Measurements from ENCODE around the gene ATM.

DNA sequence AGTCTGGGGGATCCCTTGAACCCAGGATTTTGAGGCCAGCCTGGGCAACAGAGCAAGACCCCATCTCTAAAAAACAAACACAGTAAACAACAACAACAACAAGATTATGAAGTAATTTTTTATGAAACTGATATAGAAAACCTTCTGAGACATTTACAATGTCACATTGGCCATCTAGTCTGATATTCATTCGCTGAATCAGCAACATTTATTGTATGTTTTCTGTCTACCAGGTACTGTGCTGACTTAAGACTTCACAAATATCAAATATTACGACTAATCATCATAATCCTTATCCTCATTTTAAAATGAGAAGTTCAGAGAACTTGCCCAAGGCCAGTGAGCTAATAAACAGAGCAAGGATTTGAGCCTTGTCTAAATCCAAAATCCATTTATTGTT is 120.8 kb downstream of the ATM start:
- TF ChIP-seq POLR2A (IDR thresholded peaks at IDR 0.05; ENCODE audit: low read depth, low read length) (no peak), TAF1 (IDR thresholded peaks at IDR 0.05; ENCODE audit: borderline replicate concordance, low read depth, low read length) (no peak)

Data from GM12892 (cell line).